ENCODE results near the gene BAG3. TPM values are rescaled to one million over a fixed set of nuclear protein-coding genes. Genes with fewer than 3 reads are reported as not detected.

The BAG3 gene
- total and polyA plus RNA-seq, 2 of the 8 experiments (the other 6 are each of a cell fraction or from before 2014, with no cell fraction given), result 3.5 to 13.3 TPM

DNA sequence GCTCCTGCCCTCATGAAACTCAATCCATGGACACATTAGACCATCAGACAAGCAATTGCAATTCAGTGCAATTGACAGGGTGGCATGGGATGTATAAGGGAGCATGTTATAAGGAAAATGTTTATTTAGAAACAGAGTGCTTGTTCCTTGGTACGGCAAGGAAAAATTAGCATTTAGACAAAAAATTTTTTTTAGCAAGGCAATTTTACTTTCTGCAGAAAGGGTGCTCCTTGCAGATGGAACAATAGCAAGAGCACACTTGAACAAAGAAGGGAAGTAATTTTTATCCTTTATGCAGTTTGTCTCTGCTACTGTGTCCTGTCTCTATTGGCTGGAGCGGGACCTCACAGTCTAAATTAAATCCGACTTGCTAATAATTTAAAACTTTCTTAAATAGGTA lies 6.2 kb upstream of the BAG3 start:
- no peak overlapping the region for H3K4me2 ChIP-seq (ENCODE audit: insufficient read depth in 1 of 2, low read depth in 2 of 2, low read length in 2 of 2)
- POLR2A ChIA-PET (ENCODE audit: partially characterized antibody), result interaction anchor here (1.3 kb wide), 1 partner anchor 42 kb away, joined by 3 read pairs; no protein-coding TSS in a partner anchor
- H3K4me3 ChIP-seq (ENCODE audit: extremely low read depth in 1 of 4, insufficient read depth in 2 of 4, low read depth in 3 of 4, low read length in 4 of 4), result no peak overlapping the region
- no peaks in the 10 kb centered on the region for H3K9me3 ChIP-seq (ENCODE audit: insufficient read depth in 2 of 2, low read depth in 1 of 2, low read length in 1 of 2)
- no peak overlapping the region for H2BK15ac ChIP-seq (ENCODE audit: low read length)
- H2BK12ac ChIP-seq (ENCODE audit: low read depth, low read length), result no peak overlapping the region
- H2AFZ ChIP-seq (ENCODE audit: low read length), result no peak overlapping the region
- H4K91ac ChIP-seq (replicated peaks; ENCODE audit: insufficient read length, low read length), result no peak overlapping the region
- H3K4ac ChIP-seq (replicated peaks; ENCODE audit: insufficient read length, low read depth, low read length), result no peak overlapping the region
- H3K36me3 ChIP-seq (ENCODE audit: control insufficient read depth in 2 of 4, insufficient read depth in 4 of 4, low read length in 3 of 4), result no peaks in the 10 kb centered on the region
- TF ChIP-seq TAF1 (IDR thresholded peaks at IDR 0.05; ENCODE audit: low read depth, low read length) (no peak), SIN3A (conservative IDR thresholded peaks at IDR 0.05 in 1 of 2, IDR thresholded peaks at IDR 0.05 in 1 of 2; ENCODE audit: low read depth in 1 of 2, low read length in 2 of 2) (no peak), SP2 (IDR thresholded peaks at IDR 0.05; ENCODE audit: low read length) (no peak), RFX5 (IDR thresholded peaks at IDR 0.05; ENCODE audit: borderline replicate concordance, low read depth, low read length) (no peak), EZH2 (IDR thresholded peaks at IDR 0.05; ENCODE audit: low read depth, low read length, severe bottlenecking) (no peak), JUND (IDR thresholded peaks at IDR 0.05; ENCODE audit: low read length) (no peak), CBX8 (IDR thresholded peaks at IDR 0.05; ENCODE audit: borderline replicate concordance, low read depth, low read length) (no peak), BACH1 (IDR thresholded peaks at IDR 0.05; ENCODE audit: low read length) (no peak), JUN (IDR thresholded peaks at IDR 0.05; ENCODE audit: low read depth, low read length) (no peak), ZNF274 (IDR thresholded peaks at IDR 0.05; ENCODE audit: borderline replicate concordance, extremely low read depth, low read length) (no peak), BCL11A (IDR thresholded peaks at IDR 0.05; ENCODE audit: low read depth in 2 of 2, low read length in 2 of 2) (no peak)
- DNase-seq (ENCODE audit: low read depth in 1 of 2, low spot score in 2 of 2) (no peak), FAIRE-seq (no peak)
- H2BK120ac ChIP-seq (replicated peaks; ENCODE audit: low read depth, low read length), result no peak overlapping the region
- H2AK5ac ChIP-seq (ENCODE audit: low read depth, low read length), result no peak overlapping the region
- no peak overlapping the region for H2BK5ac ChIP-seq (ENCODE audit: low read depth, low read length)
- CTCF ChIA-PET (ENCODE audit: partially characterized antibody), result interaction anchor here (0.6 to 4.2 kb wide), 24 partner anchors 8 to 227 kb away, joined by 3 to 55 read pairs (median 6); no protein-coding TSS in a partner anchor
- no peaks in the 10 kb centered on the region for H3K79me2 ChIP-seq (ENCODE audit: control insufficient read depth in 1 of 2, insufficient read depth in 2 of 2, low read length in 2 of 2)
- no peaks in the 10 kb centered on the region; the same call in 1 of the 2 replicates for H3K23me2 ChIP-seq (ENCODE audit: low read depth, low read length)
- H3K27ac ChIP-seq (ENCODE audit: low read depth, low read length), result no peak overlapping the region
- H3K18ac ChIP-seq (ENCODE audit: extremely low read depth, low read length), result no peak overlapping the region
- no peaks in the 10 kb centered on the region for H4K20me1 ChIP-seq (replicated peaks in 1 of 2; ENCODE audit: control insufficient read depth in 1 of 2, insufficient read depth in 2 of 2, low read length in 2 of 2)
- H3K9ac ChIP-seq (replicated peaks in 1 of 4; ENCODE audit: extremely low read depth in 1 of 4, low read depth in 3 of 4, low read length in 3 of 4), result no peak overlapping the region
- no peaks in the 10 kb centered on the region for H3K79me1 ChIP-seq (ENCODE audit: low read depth, low read length)
- no peak overlapping the region for H3K23ac ChIP-seq (ENCODE audit: insufficient read length)
- no peak overlapping the region for H4K8ac ChIP-seq (ENCODE audit: extremely low read depth, insufficient read depth, low read length)
- no peak overlapping the region for H4K5ac ChIP-seq (ENCODE audit: insufficient read length, low read depth, low read length)
- no peak overlapping the region for H2BK20ac ChIP-seq (ENCODE audit: low read length)
- 97% methylated on average over 3 of the region's 3 CpGs; no CpG with 5 or more reads in 1 of the 2 experiments for WGBS, 2 experiments (ENCODE audit: extremely low coverage in 1 of 2, insufficient coverage in 1 of 2, insufficient read length in 1 of 2, insufficient replicate concordance in 2 of 2, low coverage in 1 of 2, low lambda C conversion rate in 2 of 2, missing lambda C conversion rate in 1 of 2)
- no peaks in the 10 kb centered on the region; a peak in 2 of 7 replicates for H3K4me1 ChIP-seq (replicated peaks in 1 of 4; ENCODE audit: control insufficient read depth in 3 of 4, insufficient read depth in 4 of 4, low read length in 3 of 4)
- H3K56ac ChIP-seq (replicated peaks; ENCODE audit: insufficient read length, low read depth, low read length), result no peak overlapping the region
- no peaks in the 10 kb centered on the region for H3K27me3 ChIP-seq (replicated peaks in 1 of 4; ENCODE audit: control insufficient read depth in 3 of 4, extremely low read depth in 1 of 4, insufficient read depth in 3 of 4, low read length in 3 of 4)
- no peak overlapping the region for H3K14ac ChIP-seq (ENCODE audit: insufficient read length)

Data from H1 (cell line).